Adrenal gland (tissue), 12 donors: Measurements from ENCODE around the gene EPB41L2. TPM values are rescaled to one million over a fixed set of nuclear protein-coding genes. Genes with fewer than 3 reads are reported as not detected.

Experiments used
- DNase-seq, 7 donors: peaks; one replicate each; pipeline ENCODE4 v3.0.0-alpha.2; 2019 to 2020
- H3K27ac ChIP-seq, 5 donors: fragments of 200-600 bp; sonication (generic) in 4 of 5; 1 replicate in 3 of 5; 2 replicates in 2 of 5; pipeline versions ENCODE4 v1.5.1 to v1.8.0; 2016 to 2020; ENCODE audit warnings: mild to moderate bottlenecking in 1 of 5
- H3K27me3 ChIP-seq: fragments of 200-600 bp; 2 replicates; pipeline ENCODE4 v1.8.0; 2021
- H3K36me3 ChIP-seq, 2 donors: fragments of 200-600 bp; replicated peaks in 1 of 2; 1 replicate in 1 of 2; 2 replicates in 1 of 2; pipeline versions ENCODE4 v1.5.1 to v1.8.0; 2018 to 2022
- H3K4me1 ChIP-seq, 2 donors: fragments of 200-600 bp; replicated peaks in 1 of 2; 1 replicate in 1 of 2; 2 replicates in 1 of 2; pipeline versions ENCODE4 v1.5.1 to v1.8.0; 2018 to 2021
- H3K4me3 ChIP-seq, 4 donors: fragments of 200-600 bp; sonication (generic) in 3 of 4; one replicate each; pipeline ENCODE4 v1.5.1; 2016 to 2018
- H3K9me3 ChIP-seq, 3 donors: fragments of 200-600 bp; sonication (generic) in 1 of 3; replicated peaks in 1 of 3; 1 replicate in 2 of 3; 2 replicates in 1 of 3; pipeline versions ENCODE4 v1.5.1 to v1.8.0; 2016 to 2021
- CTCF ChIP-seq, 6 experiments: fragments of 450-650 bp in 4 of 6; fragments of 200-600 bp in 2 of 6; sonication (generic) in 1 of 6; IDR thresholded peaks; 1 replicate in 5 of 6; 2 replicates in 1 of 6; pipeline versions ENCODE4 v1.5.1 to v1.8.0; 2016 to 2021; ENCODE audit warnings: antibody characterized with exemption in 6 of 6, mild to moderate bottlenecking in 2 of 6, moderate library complexity in 1 of 6
- POLR2A ChIP-seq, 2 donors: fragments of 450-650 bp; IDR thresholded peaks; one replicate each; pipeline ENCODE4 v1.6.1; 2017; ENCODE audit warnings: antibody characterized with exemption in 2 of 2, mild to moderate bottlenecking in 2 of 2, moderate library complexity in 1 of 2
- WGBS, 4 donors: extraction: QIAGEN DNeasy Blood & Tissue Kit in 2 of 4; methylation state at CpG; one replicate each; pipeline versions ENCODE4 v1.1.5 to v1.1.7; 2013 to 2017; 5-methylcytosine and 5-hydroxymethylcytosine counted together
- intact Hi-C, 2 donors: fragments of 100-400 bp; cut with DNase I; formaldehyde crosslinking; loops; one replicate each; pipeline versions ENCODE4 v1.14.1 to v1.15.0; 2022 to 2023
- polyA plus RNA-seq, 3 donors: library from polyadenylated mRNA; stranded (reverse); fragments of 200-250 nt in 2 of 3; fragments of 350-450 nt in 1 of 3; fragmentation: Illumina TruSeq in 1 of 3; extraction: RNeasy Lipid Tissue Mini Kit (QIAGEN cat#74804) in 1 of 3; gene quantifications; one replicate each; pipeline ENCODE4 v1.2.3, GENCODE V29; 2013 to 2014
- total RNA-seq, 9 donors: library from RNA; depleted of rRNA in 4 of 9; stranded (reverse); fragments of >200 nt in 4 of 9; fragments of 120-200 nt in 1 of 9; fragmentation: NEBNext Ultra II Directional in 1 of 9; extraction: Animal tissue kit (Norgen Biotek cat#: 25700) in 1 of 9; gene quantifications; one replicate each; pipeline versions ENCODE4 v1.1.0 to v1.2.4, GENCODE V29; 2013 to 2023
- donor health status: healthy with polysubstance abuse.
- donor health status: Bipolar disorder and iron deficiency.
- donor health status: DM: yes; HTN: yes; CAD: no.
- donor health status: DM: no; HTN: no; CAD: no.
- donor health status: DM: no; HTN: no; CAD: no.
- donor health status: DM: yes; HTN: yes; CAD: no.

EPB41L2 gene
- total and polyA plus RNA-seq, 12 donors, result 30.6 to 101 (median 82.4) TPM

GRCh38 chr6:130969166-130969565 lies 93.9 kb downstream of the EPB41L2 start:
- TF ChIP-seq CTCF (IDR thresholded peaks at IDR 0.05) (no peak), POLR2A (IDR thresholded peaks at IDR 0.05) (no peak)
- Histone ChIP-seq H3K9me3 (no peaks in the 10 kb centered on the region), H3K36me3 (no peaks in the 10 kb centered on the region), H3K4me3 (peak overlapping the region in 1 of 4 donors; percentile 30), H3K27ac (peak overlapping the region in 3 of 5 donors; percentile 16 to 64 (median 60)), H3K4me1 (peaks cover 0 to 45% of the 10 kb centered on the region in 2 donors), H3K27me3 (no peaks in the 10 kb centered on the region)
- DNase-seq, result no peak
- intact Hi-C loops, result no loop called here
- 61 to 69% (median 65%) methylated on average over 4 of the region's 4 CpGs for WGBS, 4 donors

GRCh38 chr6:130968476-130968875 lies 94.6 kb downstream of the EPB41L2 start:
- no peaks in the 10 kb centered on the region for H3K9me3 ChIP-seq
- 61 to 71% (median 66%) methylated on average over 4 of the region's 4 CpGs for WGBS, 4 donors
- no peak overlapping the region for H3K27ac ChIP-seq
- no peaks in the 10 kb centered on the region for H3K36me3 ChIP-seq
- intact Hi-C loops, result no loop called here
- H3K4me1 ChIP-seq, result peaks cover 0 to 45% of the 10 kb centered on the region in 2 donors
- no peak for DNase-seq
- peak overlapping the region in 1 of 4 donors; percentile 30 for H3K4me3 ChIP-seq
- no peak for TF ChIP-seq CTCF (IDR thresholded peaks at IDR 0.05)
- no peak for TF ChIP-seq POLR2A (IDR thresholded peaks at IDR 0.05)
- H3K27me3 ChIP-seq, result no peaks in the 10 kb centered on the region

- H3K36me3 ChIP-seq, result no peaks in the 10 kb centered on the region
- H3K27ac ChIP-seq, result peak overlapping the region in 2 of 5 donors; percentile 4 to 13
- peak overlapping the region in 1 of 4 donors; percentile 30 for H3K4me3 ChIP-seq
- intact Hi-C loops, result no loop called here
- 55 to 61% (median 58%) methylated on average over 7 of the region's 7 CpGs for WGBS, 4 donors
- TF ChIP-seq CTCF (IDR thresholded peaks at IDR 0.05), result no peak
- DNase-seq, result no peak
- no peaks in the 10 kb centered on the region for H3K9me3 ChIP-seq
- no peaks in the 10 kb centered on the region for H3K27me3 ChIP-seq
- H3K4me1 ChIP-seq, result peaks cover 0 to 50% of the 10 kb centered on the region in 2 donors
Measured at GRCh38 chr6:130967502-130968445, 95.3 kb downstream of the EPB41L2 start.

GRCh38 chr6:130966344-130966980 lies 96.6 kb downstream of the EPB41L2 start:
- Histone ChIP-seq H3K36me3 (no peaks in the 10 kb centered on the region), H3K4me3 (no peak overlapping the region), H3K27me3 (no peaks in the 10 kb centered on the region), H3K9me3 (no peaks in the 10 kb centered on the region), H3K27ac (no peak overlapping the region), H3K4me1 (peaks cover 0 to 55% of the 10 kb centered on the region in 2 donors)
- intact Hi-C loops, result no loop called here
- 91 to 97% (median 93%) methylated on average over 8 of the region's 8 CpGs for WGBS, 4 donors
- TF ChIP-seq CTCF (IDR thresholded peaks at IDR 0.05), result no peak
- no peak for TF ChIP-seq POLR2A (IDR thresholded peaks at IDR 0.05)
- no peak for DNase-seq
